Measurements from ENCODE around the gene NUDT17.
"Not testable (repeated sequence)": the region's sequence is repeated elsewhere in the genome, so short reads cannot be mapped to it uniquely, and the experiment has no call there.

Gene NUDT17, protein sequence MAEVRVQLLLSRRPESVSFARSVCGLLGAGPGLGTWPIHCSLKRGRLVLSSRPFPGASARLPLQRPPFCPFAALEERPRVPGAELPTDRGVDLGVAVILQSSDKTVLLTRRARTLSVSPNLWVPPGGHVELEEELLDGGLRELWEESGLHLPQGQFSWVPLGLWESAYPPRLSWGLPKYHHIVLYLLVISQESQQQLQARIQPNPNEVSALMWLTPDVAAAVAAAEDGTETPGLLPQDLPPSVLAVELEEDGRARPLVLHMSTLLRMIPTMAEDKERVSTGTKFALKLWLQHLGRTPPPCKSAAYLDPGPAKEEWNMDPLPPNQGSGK

DNA sequence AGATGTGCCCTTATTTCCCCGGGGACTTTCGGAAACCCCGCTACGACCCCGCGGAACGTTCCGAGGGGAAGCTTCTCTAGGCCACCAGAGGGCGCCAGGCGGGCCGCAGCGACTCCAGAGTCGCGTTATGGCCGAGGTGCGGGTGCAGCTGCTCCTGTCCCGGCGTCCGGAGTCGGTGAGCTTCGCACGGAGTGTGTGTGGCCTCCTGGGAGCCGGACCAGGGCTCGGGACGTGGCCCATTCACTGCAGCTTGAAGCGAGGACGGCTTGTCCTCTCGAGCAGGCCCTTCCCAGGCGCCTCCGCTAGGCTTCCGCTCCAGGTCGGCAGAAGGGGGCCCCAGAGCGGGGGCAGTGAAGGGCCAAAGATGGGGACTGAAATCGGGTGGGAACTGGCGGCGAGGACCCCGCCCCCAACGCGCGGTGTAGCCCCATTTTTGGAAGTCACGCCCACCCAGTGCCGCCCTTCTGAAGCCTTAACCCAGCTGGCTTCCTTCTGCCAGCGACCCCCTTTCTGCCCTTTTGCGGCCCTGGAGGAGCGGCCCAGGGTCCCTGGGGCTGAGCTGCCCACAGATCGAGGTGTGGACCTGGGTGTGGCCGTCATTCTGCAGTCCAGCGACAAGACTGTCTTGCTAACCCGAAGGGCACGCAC is at the start of gene NUDT17:
TSS of gene NUDT17 (plus strand) at position 117 of the 648 bp plus-strand sequence. CDS start at position 128, 11 bp downstream.
- Mint-ChIP-seq H3K27ac (no peak within 1 kb of the TSS), H3K4me1 (peaks cover 0 to 7% of the 10 kb centered on the region in 2 donors), H3K4me3 (no peak within 1 kb of the TSS), H3K36me3 (peaks cover 31 to 45% of the 10 kb centered on the region in 2 donors), H3K27me3 (no peaks in the 10 kb centered on the region), H3K9me3 (no peaks in the 10 kb centered on the region)
- ATAC-seq (replicated peaks) = peak; percentile 76 to 81
- peak; percentile 69 for DNase-seq

DNA sequence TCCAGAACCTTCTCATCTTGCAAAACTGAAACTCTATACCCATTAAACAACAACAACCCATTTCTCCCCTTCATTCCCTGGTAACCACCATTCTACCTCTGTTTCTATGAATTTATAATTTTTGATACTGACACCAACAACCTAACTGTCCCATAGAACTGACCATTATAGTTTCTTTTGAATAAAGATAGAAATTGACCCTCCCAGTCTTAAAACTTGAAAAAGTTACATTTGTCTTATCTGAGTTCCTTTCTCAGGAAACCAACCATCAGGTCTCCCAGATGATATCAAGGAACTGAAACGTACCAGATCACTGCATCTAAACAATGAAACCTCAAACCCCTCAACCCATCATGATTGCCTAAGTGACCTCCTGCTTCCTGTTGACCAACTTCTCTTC is 48.7 kb upstream of the NUDT17 start:
- ATAC-seq (replicated peaks) = no peak
- Mint-ChIP-seq H3K4me3 (no peak overlapping the region), H3K9me3 (peaks cover 13 to 19% of the 10 kb centered on the region in 2 donors), H3K4me1 (peaks cover 15 to 33% of the 10 kb centered on the region in 2 donors), H3K36me3 (peaks cover 50 to 68% of the 10 kb centered on the region in 2 donors), H3K27ac (peak overlapping the region; percentile 21), H3K27me3 (no peaks in the 10 kb centered on the region)
- DNase-seq = no peak

DNA sequence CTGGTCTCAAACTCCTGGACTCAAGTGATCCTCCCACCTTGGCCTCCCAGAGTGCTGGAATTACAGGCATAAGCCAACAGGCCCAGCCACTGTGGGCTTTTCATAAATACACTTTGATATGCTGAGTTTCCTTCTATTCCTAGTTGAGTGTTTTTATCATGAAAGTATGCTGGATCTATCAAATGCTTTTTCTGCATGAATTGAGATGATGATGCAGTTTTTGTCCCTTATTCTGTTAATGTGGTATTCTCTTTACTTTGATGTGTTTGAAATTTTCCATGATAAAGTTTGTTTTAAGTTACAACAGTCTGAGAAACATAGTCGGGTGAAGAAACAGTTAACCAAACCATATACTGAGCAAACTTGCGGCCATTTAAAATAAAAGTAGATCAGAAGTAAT is 45.6 kb upstream of the NUDT17 start:
- ATAC-seq (replicated peaks) (no peak), DNase-seq (no peak)
- Mint-ChIP-seq H3K27ac (no peak overlapping the region), H3K36me3 (peaks cover 37 to 52% of the 10 kb centered on the region in 2 donors), H3K4me1 (peaks cover 30 to 54% of the 10 kb centered on the region in 2 donors), H3K27me3 (no peaks in the 10 kb centered on the region), H3K9me3 (peaks cover 13 to 19% of the 10 kb centered on the region in 2 donors), H3K4me3 (no peak overlapping the region)

DNA sequence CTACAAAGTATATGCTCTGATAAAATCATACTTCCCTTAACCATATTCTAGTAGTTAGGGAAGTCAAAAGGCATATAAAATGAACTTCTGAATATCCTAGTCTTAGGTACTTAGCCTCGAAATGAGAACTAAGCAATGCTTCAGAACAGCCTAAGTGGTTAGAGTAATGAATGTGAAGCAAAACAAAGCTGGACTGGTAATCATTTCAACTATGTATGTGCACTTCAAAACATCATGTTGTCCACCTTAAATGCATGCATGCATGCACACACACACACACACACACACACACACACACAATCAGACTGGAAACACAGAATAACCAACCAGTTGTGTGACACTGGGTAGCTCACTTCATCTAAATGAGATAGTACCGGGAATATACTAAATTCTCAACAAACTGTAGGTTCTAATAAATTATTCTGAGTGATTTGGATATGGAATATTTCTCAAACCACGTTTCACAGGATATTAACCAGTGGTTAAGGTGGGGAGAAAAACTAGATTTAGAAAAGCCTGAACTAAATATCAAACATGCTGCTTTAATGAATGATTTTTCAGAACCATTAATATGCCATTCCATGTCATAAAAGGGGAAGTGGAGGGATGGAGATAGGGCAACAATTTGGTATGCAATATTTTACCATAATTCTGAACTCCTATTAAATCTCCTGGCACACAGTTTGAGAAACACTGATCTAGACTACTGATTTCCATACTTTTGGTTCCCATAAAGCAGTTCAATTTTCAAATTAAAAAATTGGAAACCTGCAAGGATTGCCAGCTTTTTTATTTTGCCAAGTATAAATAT is 41.0 kb upstream of the NUDT17 start:
- Mint-ChIP-seq H3K36me3 (peaks cover 8 to 14% of the 10 kb centered on the region in 2 donors), H3K27me3 (no peaks in the 10 kb centered on the region), H3K9me3 (peaks cover 0 to 2% of the 10 kb centered on the region in 2 donors), H3K4me1 (peaks cover 34 to 57% of the 10 kb centered on the region in 2 donors), H3K27ac (no peak overlapping the region), H3K4me3 (no peak overlapping the region)
- DNase-seq (no peak), ATAC-seq (replicated peaks) (no peak)

DNA sequence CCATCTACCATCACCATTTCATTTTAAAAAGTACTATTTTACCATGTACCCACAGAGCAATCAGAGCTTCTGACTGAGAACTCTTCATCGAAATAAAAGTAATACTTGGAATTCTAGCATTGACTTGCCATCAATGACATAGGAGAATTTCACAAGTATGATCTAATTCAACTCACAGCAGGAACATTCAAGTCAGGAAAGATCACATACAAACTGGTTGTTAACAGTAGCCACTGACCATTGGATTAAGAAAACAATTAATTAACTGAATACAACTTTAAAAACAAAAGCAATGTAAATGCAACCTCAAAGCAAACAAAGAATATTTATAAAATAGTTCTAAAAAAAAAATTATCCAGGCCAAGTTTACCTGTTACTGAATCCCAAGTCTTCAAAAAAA is 40.4 kb upstream of the NUDT17 start:
- ATAC-seq (replicated peaks) (no peak), DNase-seq (no peak)
- no peaks in the 10 kb centered on the region for H3K9me3 Mint-ChIP-seq
- no peak overlapping the region for H3K27ac Mint-ChIP-seq
- H3K4me1 Mint-ChIP-seq = peaks cover 32 to 54% of the 10 kb centered on the region in 2 donors
- peaks cover 3 to 8% of the 10 kb centered on the region in 2 donors for H3K36me3 Mint-ChIP-seq
- H3K27me3 Mint-ChIP-seq = no peaks in the 10 kb centered on the region
- no peak overlapping the region for H3K4me3 Mint-ChIP-seq

DNA sequence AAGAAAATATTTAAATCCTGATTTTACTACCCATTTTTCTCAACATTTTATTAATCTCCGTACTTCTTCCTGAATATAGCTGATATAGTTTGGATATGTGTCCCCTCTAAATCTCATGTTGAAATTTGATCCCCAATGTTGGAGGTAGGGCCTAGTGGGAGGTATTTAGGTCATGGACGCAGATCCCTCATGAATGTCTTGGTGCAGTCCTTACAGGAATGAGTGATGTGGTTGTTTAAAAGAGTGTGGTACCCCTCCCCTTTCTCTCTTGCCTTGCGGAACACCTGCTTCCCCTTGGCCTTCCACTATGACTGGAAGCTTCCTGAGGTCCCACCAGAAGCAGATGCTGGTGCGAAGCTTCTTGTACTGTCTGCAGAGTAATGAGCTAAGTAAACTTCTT is 39.0 kb upstream of the NUDT17 start:
- peaks cover 3 to 4% of the 10 kb centered on the region in 2 donors for H3K36me3 Mint-ChIP-seq
- H3K4me1 Mint-ChIP-seq = peaks cover 28 to 44% of the 10 kb centered on the region in 2 donors
- no peak overlapping the region for H3K4me3 Mint-ChIP-seq
- no peaks in the 10 kb centered on the region for H3K27me3 Mint-ChIP-seq
- H3K9me3 Mint-ChIP-seq = no peaks in the 10 kb centered on the region
- H3K27ac Mint-ChIP-seq = no peak overlapping the region
- ATAC-seq (replicated peaks) (no peak), DNase-seq (no peak)

DNA sequence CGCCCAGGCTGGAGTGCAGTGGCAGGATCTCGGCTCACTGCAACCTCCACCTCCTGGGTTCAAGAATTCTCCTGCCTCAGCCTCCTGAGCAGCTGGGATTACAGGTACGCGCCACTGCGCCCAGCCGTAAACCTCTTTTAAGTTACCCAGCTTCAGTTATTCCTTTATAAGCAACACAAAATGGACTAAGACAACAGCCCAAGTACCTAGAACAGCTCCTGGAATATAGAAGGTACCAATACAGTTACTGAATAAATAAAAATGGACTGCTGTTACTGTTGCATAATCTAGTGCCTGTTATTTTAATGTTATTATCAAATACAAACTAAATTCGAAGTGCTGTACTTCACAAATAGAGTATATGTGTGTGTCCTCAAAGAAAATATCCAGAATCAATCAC is 38.6 kb upstream of the NUDT17 start:
- Mint-ChIP-seq H3K27me3 (no peaks in the 10 kb centered on the region), H3K4me3 (no peak overlapping the region), H3K9me3 (no peaks in the 10 kb centered on the region), H3K4me1 (peaks cover 24 to 40% of the 10 kb centered on the region in 2 donors), H3K27ac (no peak overlapping the region), H3K36me3 (peaks cover 0 to 3% of the 10 kb centered on the region in 2 donors)
- ATAC-seq (replicated peaks) (no peak), DNase-seq (no peak)

DNA sequence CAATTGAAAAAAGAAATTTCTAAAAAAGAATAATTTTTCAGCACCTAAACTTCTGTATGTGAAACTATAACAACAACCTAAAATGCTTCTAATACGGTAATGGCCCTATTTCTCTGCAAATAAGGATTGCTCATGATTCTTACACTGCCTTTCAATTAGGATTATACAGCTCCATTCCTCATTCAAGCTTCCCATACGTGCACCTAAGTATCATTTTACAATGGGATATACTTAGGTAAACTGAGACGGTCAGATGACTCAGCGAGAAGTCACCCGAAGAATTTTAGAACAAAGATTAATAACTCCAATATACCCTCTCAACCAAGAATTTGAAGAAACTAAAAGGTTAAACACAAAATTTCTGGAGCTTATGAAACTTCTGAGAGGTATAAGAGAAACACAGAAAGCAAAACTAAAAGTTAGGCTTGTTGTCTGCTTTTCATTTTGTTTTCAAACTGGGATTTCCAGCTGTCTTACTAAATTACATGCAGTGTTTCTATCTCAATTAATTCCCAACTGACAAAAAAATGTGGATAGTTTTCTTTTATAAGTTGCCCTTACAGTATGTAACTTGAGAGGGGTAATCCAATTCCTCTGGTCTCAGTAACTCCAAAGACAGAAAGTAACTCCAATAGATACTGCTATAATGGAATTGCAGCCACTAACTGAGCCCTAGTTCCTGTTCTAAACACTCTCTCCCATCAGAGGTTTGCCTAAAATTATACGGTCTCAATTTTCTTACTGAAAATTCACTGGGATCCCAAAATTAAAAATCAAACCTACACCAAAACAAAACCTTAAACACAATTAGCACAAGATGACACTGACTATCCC is 32.2 kb upstream of the NUDT17 start:
- H3K27ac Mint-ChIP-seq; H3K9me3 Mint-ChIP-seq; H3K4me3 Mint-ChIP-seq; H3K4me1 Mint-ChIP-seq; H3K36me3 Mint-ChIP-seq; DNase-seq; H3K27me3 Mint-ChIP-seq; ATAC-seq (replicated peaks): not testable (repeated sequence)

DNA sequence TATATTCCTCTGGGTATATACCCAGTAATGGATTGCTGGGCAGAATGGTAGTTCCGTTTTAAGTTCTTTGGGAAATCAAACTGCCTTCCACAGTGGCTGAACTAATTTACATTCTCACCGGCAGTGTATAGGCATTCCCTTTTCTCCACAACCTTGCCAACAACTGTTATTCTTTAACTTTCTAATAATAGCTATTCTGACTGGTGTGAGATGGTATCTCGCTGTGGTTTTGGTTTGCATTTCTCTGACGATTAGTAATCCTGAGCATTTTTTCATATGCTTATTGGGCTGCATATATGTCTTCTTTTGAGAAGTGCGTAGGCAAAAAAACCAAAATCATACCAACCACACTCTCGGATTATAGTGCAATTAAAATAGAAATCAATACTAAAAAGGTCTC is 27.3 kb upstream of the NUDT17 start:
- H3K9me3 Mint-ChIP-seq, H3K27me3 Mint-ChIP-seq, H3K4me1 Mint-ChIP-seq, H3K4me3 Mint-ChIP-seq, H3K27ac Mint-ChIP-seq, DNase-seq, H3K36me3 Mint-ChIP-seq: not testable (repeated sequence)
- peak; percentile 38 to 42 for ATAC-seq (replicated peaks)

DNA sequence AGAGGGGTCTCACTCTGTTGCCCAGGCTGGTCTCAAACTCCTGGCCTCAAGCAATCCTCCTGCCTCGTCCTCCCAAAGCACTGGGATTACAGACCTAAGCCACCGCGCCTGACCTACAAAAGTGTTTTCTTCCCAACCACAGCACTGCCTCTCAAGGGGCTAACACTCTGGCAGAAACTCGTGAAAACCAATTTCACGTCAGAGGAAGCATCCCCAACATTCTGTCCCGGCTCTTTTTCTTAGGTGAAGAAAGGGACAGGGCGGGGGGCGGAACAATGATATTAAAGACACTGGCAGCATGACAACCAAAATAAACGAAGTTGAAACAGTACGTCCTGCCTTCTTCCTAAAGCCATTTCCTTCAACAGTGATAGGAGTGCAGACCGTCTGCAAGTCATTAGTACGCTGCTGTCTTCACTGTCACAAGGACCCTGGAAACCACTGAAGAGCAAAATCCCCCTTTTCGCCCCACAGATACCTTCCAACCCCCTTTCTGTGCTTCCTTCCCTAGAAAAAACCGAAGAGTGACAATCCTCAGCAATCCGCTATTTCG is 22.6 kb upstream of the NUDT17 start:
- not testable (repeated sequence) for ATAC-seq (replicated peaks); DNase-seq; H3K27me3 Mint-ChIP-seq; H3K9me3 Mint-ChIP-seq; H3K4me3 Mint-ChIP-seq; H3K27ac Mint-ChIP-seq
- peaks cover 7 to 10% of the 10 kb centered on the region in 2 donors for H3K4me1 Mint-ChIP-seq
- peaks cover 13 to 22% of the 10 kb centered on the region in 2 donors for H3K36me3 Mint-ChIP-seq

DNA sequence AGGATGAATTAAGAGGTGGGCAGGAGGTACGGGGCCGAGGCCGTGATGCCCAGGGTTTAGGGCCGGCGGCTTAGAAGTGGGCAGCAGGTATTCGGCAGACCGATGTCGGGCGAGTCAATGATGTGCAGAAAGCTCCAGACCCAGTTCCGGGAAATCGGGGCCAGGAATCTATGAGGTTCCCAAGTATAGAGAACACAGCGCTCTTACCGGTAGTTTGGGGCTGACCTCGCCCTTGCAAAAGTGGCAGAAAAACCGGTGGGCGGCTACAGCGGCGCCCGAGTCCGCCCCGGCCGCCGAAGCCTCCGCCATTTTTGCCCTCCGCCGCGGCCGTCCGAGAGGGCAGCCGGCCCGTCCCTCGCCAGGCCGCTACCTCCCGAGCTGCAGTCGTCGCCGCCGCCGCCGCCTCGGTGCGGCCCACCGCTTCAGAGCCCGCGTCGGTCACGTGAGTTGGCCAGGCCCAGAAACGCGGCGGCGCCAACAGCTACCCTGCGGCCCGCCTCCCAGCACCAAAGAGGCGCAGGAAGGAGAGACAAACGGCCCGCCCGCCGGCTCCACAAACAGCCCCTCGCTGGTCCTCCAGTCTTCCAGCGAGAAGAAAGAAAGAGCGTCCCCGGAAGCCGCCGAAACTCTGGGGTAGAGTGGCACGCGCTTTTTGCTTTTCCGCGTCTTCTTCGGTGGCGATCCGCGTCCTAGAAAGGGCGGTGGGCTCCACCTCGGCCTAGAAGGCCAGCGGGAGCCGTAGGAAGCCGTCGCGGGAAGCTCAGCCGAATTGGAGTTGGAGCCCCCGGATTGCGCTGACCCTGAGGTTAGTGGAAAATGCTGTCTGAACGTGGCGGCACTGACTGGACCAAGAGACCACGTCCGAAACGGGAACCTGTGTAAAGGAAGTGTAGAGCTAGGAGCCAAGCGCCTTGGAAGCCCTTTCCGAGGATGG is 21.6 kb upstream of the NUDT17 start, which contains the start of the genes POLR3C and RNF115:
TSS of gene POLR3C (plus strand) at position 636 of the 934 bp plus-strand sequence. CDS start 1,577 bp downstream, outside the sequence.
TSS of gene RNF115 (minus strand) at position 531 of the 934 bp plus-strand sequence. CDS start at position 309, 222 bp downstream.
- H3K4me1 Mint-ChIP-seq = peaks cover 12 to 18% of the 10 kb centered on the region in 2 donors
- ATAC-seq (replicated peaks) (peak; percentile 97), DNase-seq (peak; percentile 81)
- peaks cover 22 to 32% of the 10 kb centered on the region in 2 donors for H3K36me3 Mint-ChIP-seq
- H3K27me3 Mint-ChIP-seq = no peaks in the 10 kb centered on the region
- peak within 1 kb of the TSS; percentile 97 for H3K27ac Mint-ChIP-seq
- no peaks in the 10 kb centered on the region for H3K9me3 Mint-ChIP-seq
- H3K4me3 Mint-ChIP-seq = peak within 1 kb of the TSS; percentile 93 to 99

DNA sequence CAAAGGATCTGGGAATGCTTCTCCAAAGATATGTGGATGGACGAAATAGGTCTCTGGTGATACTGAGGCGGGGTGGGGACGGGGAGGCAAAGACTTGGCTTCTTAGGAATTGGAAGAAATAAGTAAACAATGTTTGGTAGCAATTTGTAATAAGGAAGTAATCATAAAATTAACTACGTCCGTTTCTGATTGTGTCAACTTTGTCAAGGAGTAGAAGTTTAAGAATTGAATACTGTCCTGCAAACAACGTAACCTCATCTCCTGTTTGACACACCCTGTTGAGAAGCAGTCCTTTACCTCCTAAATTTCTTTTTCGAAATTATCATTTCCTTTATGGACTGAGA is 21.0 kb upstream of the NUDT17 start:
- no peaks in the 10 kb centered on the region for H3K9me3 Mint-ChIP-seq
- H3K27ac Mint-ChIP-seq = peak overlapping the region; percentile 97
- H3K4me1 Mint-ChIP-seq = peaks cover 12 to 18% of the 10 kb centered on the region in 2 donors
- H3K36me3 Mint-ChIP-seq = peaks cover 25 to 33% of the 10 kb centered on the region in 2 donors
- peak overlapping the region; percentile 93 to 99 for H3K4me3 Mint-ChIP-seq
- no peak for ATAC-seq (replicated peaks)
- no peaks in the 10 kb centered on the region for H3K27me3 Mint-ChIP-seq
- DNase-seq = no peak
